ENCODE results near the gene HS3ST4. TPM values are rescaled to one million over a fixed set of nuclear protein-coding genes. Genes with fewer than 3 reads are reported as not detected.

HS3ST4 gene
- total RNA-seq, 3 donors from 2014 or later, result 0.66 to 3.4 TPM; not detected in 1

DNA sequence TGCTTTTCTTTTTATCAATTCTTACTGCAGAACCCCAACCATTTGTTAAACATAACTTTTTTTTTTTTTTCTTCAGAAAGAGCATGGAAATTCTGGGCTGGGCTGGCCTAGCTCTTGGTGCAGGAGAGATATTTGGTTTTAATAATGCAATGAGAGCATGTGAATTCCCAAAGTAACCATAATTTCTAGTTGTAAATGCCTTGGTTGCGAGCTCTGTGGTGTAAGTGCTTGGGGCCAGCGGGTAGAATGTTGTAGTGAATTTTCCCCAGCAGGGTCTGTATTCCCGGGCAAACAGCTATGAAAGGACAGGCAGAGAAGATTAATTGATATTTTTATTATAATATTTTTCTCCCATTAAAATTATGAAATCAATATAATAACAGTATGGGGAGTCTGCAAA is 465.6 kb downstream of the HS3ST4 start:
- intact Hi-C loops (cut with DNase I; ENCODE audit: low total_unique reads), result no loop called here
- H3K4me1 ChIP-seq, result no peaks in the 10 kb centered on the region

GRCh38 chr16:26158142-26158759 is 466.5 kb downstream of the HS3ST4 start:
- DNase-seq (ENCODE audit: low spot score in 2 of 2), result no peak

More for the DNA sequence above, 465.6 kb downstream of the HS3ST4 start:
- no peaks in the 10 kb centered on the region for H3K9me3 ChIP-seq
- H3K27ac ChIP-seq, result no peak overlapping the region
- no peaks in the 10 kb centered on the region for H3K27me3 ChIP-seq
- DNase-seq (ENCODE audit: low spot score in 2 of 2), result no peak
- H3K4me3 ChIP-seq, result no peak overlapping the region
- TF ChIP-seq POLR2AphosphoS5 (IDR thresholded peaks at IDR 0.05) (no peak), POLR2A (IDR thresholded peaks at IDR 0.05) (no peak)
- TF ChIP-seq, protein P1, sequence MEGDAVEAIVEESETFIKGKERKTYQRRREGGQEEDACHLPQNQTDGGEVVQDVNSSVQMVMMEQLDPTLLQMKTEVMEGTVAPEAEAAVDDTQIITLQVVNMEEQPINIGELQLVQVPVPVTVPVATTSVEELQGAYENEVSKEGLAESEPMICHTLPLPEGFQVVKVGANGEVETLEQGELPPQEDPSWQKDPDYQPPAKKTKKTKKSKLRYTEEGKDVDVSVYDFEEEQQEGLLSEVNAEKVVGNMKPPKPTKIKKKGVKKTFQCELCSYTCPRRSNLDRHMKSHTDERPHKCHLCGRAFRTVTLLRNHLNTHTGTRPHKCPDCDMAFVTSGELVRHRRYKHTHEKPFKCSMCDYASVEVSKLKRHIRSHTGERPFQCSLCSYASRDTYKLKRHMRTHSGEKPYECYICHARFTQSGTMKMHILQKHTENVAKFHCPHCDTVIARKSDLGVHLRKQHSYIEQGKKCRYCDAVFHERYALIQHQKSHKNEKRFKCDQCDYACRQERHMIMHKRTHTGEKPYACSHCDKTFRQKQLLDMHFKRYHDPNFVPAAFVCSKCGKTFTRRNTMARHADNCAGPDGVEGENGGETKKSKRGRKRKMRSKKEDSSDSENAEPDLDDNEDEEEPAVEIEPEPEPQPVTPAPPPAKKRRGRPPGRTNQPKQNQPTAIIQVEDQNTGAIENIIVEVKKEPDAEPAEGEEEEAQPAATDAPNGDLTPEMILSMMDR (IDR thresholded peaks at IDR 0.05), result no peak
- H3K36me3 ChIP-seq, result no peaks in the 10 kb centered on the region

GRCh38 chr16:26161461-26162180 is 469.9 kb downstream of the HS3ST4 start:
- H3K36me3 ChIP-seq, result no peaks in the 10 kb centered on the region
- TF ChIP-seq, protein P1 (IDR thresholded peaks at IDR 0.05), result no peak
- TF ChIP-seq POLR2A (IDR thresholded peaks at IDR 0.05), result no peak
- H3K9me3 ChIP-seq, result peaks cover 0 to 4% of the 10 kb centered on the region in 2 donors
- H3K27me3 ChIP-seq, result no peaks in the 10 kb centered on the region
- no peak overlapping the region for H3K4me3 ChIP-seq
- no peak for DNase-seq (ENCODE audit: low spot score in 2 of 2)
- H3K4me1 ChIP-seq, result no peaks in the 10 kb centered on the region
- intact Hi-C loops (cut with DNase I; ENCODE audit: low total_unique reads), result no loop called here
- H3K27ac ChIP-seq, result no peak overlapping the region

More at GRCh38 chr16:26158142-26158759, 466.5 kb downstream of the HS3ST4 start:
- no peaks in the 10 kb centered on the region for H3K4me1 ChIP-seq
- TF ChIP-seq POLR2AphosphoS5 (IDR thresholded peaks at IDR 0.05) (no peak), POLR2A (IDR thresholded peaks at IDR 0.05) (no peak)
- TF ChIP-seq, protein P1 (IDR thresholded peaks at IDR 0.05), result no peak
- no peaks in the 10 kb centered on the region for H3K9me3 ChIP-seq
- intact Hi-C loops (cut with DNase I; ENCODE audit: low total_unique reads), result no loop called here
- no peaks in the 10 kb centered on the region for H3K27me3 ChIP-seq
- no peaks in the 10 kb centered on the region for H3K36me3 ChIP-seq
- no peak overlapping the region for H3K27ac ChIP-seq
- H3K4me3 ChIP-seq, result no peak overlapping the region

GRCh38 chr16:26169473-26169872 is 477.7 kb downstream of the HS3ST4 start:
- Histone ChIP-seq H3K27me3 (peaks cover 0 to 15% of the 10 kb centered on the region in 2 donors), H3K9me3 (peaks cover 0 to 2% of the 10 kb centered on the region in 2 donors), H3K27ac (no peak overlapping the region), H3K4me3 (no peak overlapping the region), H3K36me3 (no peaks in the 10 kb centered on the region), H3K4me1 (no peaks in the 10 kb centered on the region)
- TF ChIP-seq, protein P1 (IDR thresholded peaks at IDR 0.05), result no peak
- intact Hi-C loops (cut with DNase I; ENCODE audit: low total_unique reads), result no loop called here
- no peak for DNase-seq (ENCODE audit: low spot score in 2 of 2)

- H3K4me3 ChIP-seq, result no peak overlapping the region
- H3K4me1 ChIP-seq, result no peaks in the 10 kb centered on the region
- H3K27me3 ChIP-seq, result peaks cover 0 to 5% of the 10 kb centered on the region in 2 donors
- H3K36me3 ChIP-seq, result no peaks in the 10 kb centered on the region
- intact Hi-C loops (cut with DNase I; ENCODE audit: low total_unique reads), result no loop called here
- peaks cover 0 to 11% of the 10 kb centered on the region in 2 donors for H3K9me3 ChIP-seq
- no peak overlapping the region for H3K27ac ChIP-seq
- no peak for TF ChIP-seq POLR2AphosphoS5 (IDR thresholded peaks at IDR 0.05)
- TF ChIP-seq, protein P1 (IDR thresholded peaks at IDR 0.05), result no peak
- TF ChIP-seq POLR2A (IDR thresholded peaks at IDR 0.05), result no peak
- DNase-seq (ENCODE audit: low spot score in 2 of 2), result no peak
Measured at GRCh38 chr16:26175944-26176343, 484.2 kb downstream of the HS3ST4 start.
